Measurements from ENCODE around the gene BEGAIN. TPM values are rescaled to one million over a fixed set of nuclear protein-coding genes. Genes with fewer than 3 reads are reported as not detected.

Gene BEGAIN
- total and polyA plus RNA-seq, 9 of the 15 experiments (the other 6 are each of a cell fraction or from before 2014, with no cell fraction given), result 0.07 to 0.68 (median 0.55) TPM; not detected in 3

DNA sequence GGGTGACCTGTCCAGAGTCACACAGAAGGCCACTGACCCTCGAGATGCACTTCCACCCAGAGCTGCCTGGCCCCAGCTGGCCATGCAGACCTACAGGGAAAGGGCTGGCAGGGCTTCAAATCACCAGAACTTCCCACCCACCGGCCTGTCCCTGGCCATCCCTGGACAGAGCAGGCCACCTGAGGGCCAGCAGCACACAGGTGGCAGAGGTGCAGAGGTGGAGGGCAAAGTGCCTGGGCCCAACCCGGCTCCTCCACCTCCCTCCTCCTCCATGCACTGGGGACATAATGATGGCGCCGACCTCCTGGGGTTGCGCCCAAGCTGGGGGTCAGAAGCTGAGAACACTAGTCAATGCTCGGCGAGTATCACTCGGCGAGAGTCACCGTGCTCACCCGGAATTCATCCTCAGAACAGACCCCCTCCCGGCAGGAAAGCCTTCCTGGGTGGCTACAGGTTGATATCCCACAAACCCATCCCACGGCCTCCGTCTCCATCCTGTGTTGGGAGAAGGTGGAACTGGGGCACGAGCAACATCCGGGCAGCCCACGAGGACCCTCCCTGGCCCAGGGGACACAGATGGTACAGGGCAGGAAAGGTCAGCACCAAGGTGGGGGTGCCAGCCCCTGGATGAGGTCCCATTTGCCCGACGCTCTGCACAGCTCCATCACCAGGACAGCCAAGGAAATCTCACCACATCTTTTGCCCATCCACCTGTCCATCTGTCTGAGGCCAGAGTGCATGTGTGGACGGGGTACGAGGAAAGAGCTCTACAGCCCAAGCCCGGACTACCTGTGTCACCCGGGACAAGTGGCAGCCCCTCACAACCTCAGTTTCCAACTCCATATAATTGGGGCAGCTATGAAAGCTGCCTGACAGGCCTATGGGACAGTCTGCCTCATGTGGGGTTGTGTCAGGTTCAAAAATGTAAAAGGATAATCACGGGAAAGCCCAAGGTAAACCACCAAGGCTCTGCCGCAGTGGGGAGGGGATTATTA is 10.8 kb downstream of the BEGAIN start:
- Histone ChIP-seq H4K20me1 (replicated peaks; ENCODE audit: control insufficient read depth, insufficient read depth, low read length) (peaks cover 8% of the 10 kb centered on the region; the same call in 1 of the 2 replicates), H3K4me3 (no peak overlapping the region), H3K9ac (ENCODE audit: insufficient read depth in 1 of 2, low read depth in 2 of 2, low read length in 2 of 2) (no peak overlapping the region), H3K79me2 (ENCODE audit: control insufficient read depth, insufficient read depth, low read length) (no peaks in the 10 kb centered on the region), H3K9me3 (replicated peaks; ENCODE audit: control insufficient read depth, insufficient read depth, low read depth, low read length) (no peaks in the 10 kb centered on the region), H3K4me1 (replicated peaks in 1 of 2; ENCODE audit: control insufficient read depth in 2 of 2, insufficient read depth in 2 of 2, low read length in 2 of 2) (peaks cover 0 to 19% of the 10 kb centered on the region in 2 experiments; a peak in 2 of 5 replicates), H2AFZ (ENCODE audit: low read depth, low read length) (no peak overlapping the region), H3K27ac (ENCODE audit: extremely low read depth, low read depth, low read length) (no peak overlapping the region), H3K9me1 (ENCODE audit: control insufficient read depth, insufficient read depth, low read length) (no peaks in the 10 kb centered on the region), H3K4me2 (ENCODE audit: insufficient read depth, low read length) (no peak overlapping the region), H3K27me3 (ENCODE audit: control insufficient read depth in 2 of 2, insufficient read depth in 2 of 2, low read length in 2 of 2) (peaks cover 0 to 13% of the 10 kb centered on the region in 2 experiments; a peak in 2 of 5 replicates), H3K36me3 (ENCODE audit: control insufficient read depth, insufficient read depth, low read length) (no peaks in the 10 kb centered on the region)
- CTCF ChIA-PET (ENCODE audit: low intra/inter-chr PET ratio), result interaction anchor here (0.6 kb wide), 1 partner anchor 52 kb away, joined by 3 read pairs; no protein-coding TSS in a partner anchor
- 6% methylated on average over 12 of the region's 26 CpGs for WGBS (ENCODE audit: insufficient coverage, low coverage, missing lambda C conversion rate)
- in situ Hi-C loops (cut with MboI) (no loop called here), intact Hi-C loops (cut with micrococcal nuclease) (no loop called here)
- DNase-seq (ENCODE audit: extremely low read depth in 1 of 4, low spot score in 3 of 4), result no peak
- TF ChIP-seq ZNF583 (CRISPR knock-in tag; IDR thresholded peaks at IDR 0.05), result no peak
- no peak for ATAC-seq
- no TSS peak for BruUV-seq (replicated peaks)
- no peak for FAIRE-seq
- POLR2A ChIA-PET, result interaction anchor here (0.6 to 1.2 kb wide), 4 partner anchors 9 to 40 kb away, joined by 3 to 7 read pairs (median 3); no protein-coding TSS in a partner anchor

- no peak for ATAC-seq
- Histone ChIP-seq H3K4me2 (ENCODE audit: insufficient read depth, low read length) (no peak overlapping the region), H4K20me1 (replicated peaks; ENCODE audit: control insufficient read depth, insufficient read depth, low read length) (peaks cover 5% of the 10 kb centered on the region), H2AFZ (ENCODE audit: low read depth, low read length) (no peak overlapping the region), H3K27ac (ENCODE audit: extremely low read depth, low read depth, low read length) (no peak overlapping the region), H3K27me3 (ENCODE audit: control insufficient read depth in 2 of 2, insufficient read depth in 2 of 2, low read length in 2 of 2) (peaks cover 0 to 22% of the 10 kb centered on the region in 2 experiments; a peak in 3 of 5 replicates), H3K79me2 (ENCODE audit: control insufficient read depth, insufficient read depth, low read length) (no peaks in the 10 kb centered on the region), H3K9ac (ENCODE audit: insufficient read depth in 1 of 2, low read depth in 2 of 2, low read length in 2 of 2) (no peak overlapping the region), H3K4me1 (replicated peaks in 1 of 2; ENCODE audit: control insufficient read depth in 2 of 2, insufficient read depth in 2 of 2, low read length in 2 of 2) (peaks cover 0 to 24% of the 10 kb centered on the region in 2 experiments; a peak in 2 of 5 replicates), H3K36me3 (ENCODE audit: control insufficient read depth, insufficient read depth, low read length) (no peaks in the 10 kb centered on the region), H3K9me3 (replicated peaks; ENCODE audit: control insufficient read depth, insufficient read depth, low read depth, low read length) (no peaks in the 10 kb centered on the region), H3K9me1 (ENCODE audit: control insufficient read depth, insufficient read depth, low read length) (no peaks in the 10 kb centered on the region), H3K4me3 (no peak overlapping the region)
- in situ Hi-C loops (cut with MboI), result no loop called here
- WGBS (ENCODE audit: insufficient coverage, low coverage, missing lambda C conversion rate), result 13% methylated on average over 7 of the region's 11 CpGs
- no peak for DNase-seq (ENCODE audit: extremely low read depth in 1 of 4, low spot score in 3 of 4)
- intact Hi-C loops (cut with micrococcal nuclease), result no loop called here
- ChIA-PET CTCF (ENCODE audit: low intra/inter-chr PET ratio) (interaction anchor here (0.6 kb wide), 1 partner anchor 51 kb away, joined by 3 read pairs; no protein-coding TSS in a partner anchor), POLR2A (interaction anchor here (0.6 to 1.2 kb wide), 2 partner anchors 8 to 10 kb away, joined by 3 to 7 read pairs; no protein-coding TSS in a partner anchor)
- no TSS peak for BruUV-seq (replicated peaks)
- FAIRE-seq, result no peak
- TF ChIP-seq SUPT5H (IDR thresholded peaks at IDR 0.05) (no peak), TAF9B (IDR thresholded peaks at IDR 0.05; ENCODE audit: partially characterized antibody) (no peak), NFIX (CRISPR knock-in tag; IDR thresholded peaks at IDR 0.05; ENCODE audit: low read depth) (no peak), ZC3H4 (CRISPR knock-in tag; IDR thresholded peaks at IDR 0.05; ENCODE audit: borderline replicate concordance) (no peak), SMC3 (conservative IDR thresholded peaks at IDR 0.05; ENCODE audit: insufficient read depth, low read depth, low read length) (no peak), TCF7L2 (IDR thresholded peaks at IDR 0.05; ENCODE audit: low read depth, low read length) (no peak)
- TF ChIP-seq, protein P1, sequence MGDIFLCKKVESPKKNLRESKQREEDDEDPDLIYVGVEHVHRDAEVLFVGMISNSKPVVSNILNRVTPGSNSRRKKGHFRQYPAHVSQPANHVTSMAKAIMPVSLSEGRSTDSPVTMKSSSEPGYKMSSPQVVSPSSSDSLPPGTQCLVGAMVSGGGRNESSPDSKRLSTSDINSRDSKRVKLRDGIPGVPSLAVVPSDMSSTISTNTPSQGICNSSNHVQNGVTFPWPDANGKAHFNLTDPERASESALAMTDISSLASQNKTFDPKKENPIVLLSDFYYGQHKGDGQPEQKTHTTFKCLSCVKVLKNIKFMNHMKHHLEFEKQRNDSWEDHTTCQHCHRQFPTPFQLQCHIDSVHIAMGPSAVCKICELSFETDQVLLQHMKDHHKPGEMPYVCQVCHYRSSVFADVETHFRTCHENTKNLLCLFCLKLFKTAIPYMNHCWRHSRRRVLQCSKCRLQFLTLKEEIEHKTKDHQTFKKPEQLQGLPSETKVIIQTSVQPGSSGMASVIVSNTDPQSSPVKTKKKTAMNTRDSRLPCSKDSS (IDR thresholded peaks at IDR 0.05; ENCODE audit: low read depth, partially characterized antibody), result no peak
- TF ChIP-seq, protein P2, sequence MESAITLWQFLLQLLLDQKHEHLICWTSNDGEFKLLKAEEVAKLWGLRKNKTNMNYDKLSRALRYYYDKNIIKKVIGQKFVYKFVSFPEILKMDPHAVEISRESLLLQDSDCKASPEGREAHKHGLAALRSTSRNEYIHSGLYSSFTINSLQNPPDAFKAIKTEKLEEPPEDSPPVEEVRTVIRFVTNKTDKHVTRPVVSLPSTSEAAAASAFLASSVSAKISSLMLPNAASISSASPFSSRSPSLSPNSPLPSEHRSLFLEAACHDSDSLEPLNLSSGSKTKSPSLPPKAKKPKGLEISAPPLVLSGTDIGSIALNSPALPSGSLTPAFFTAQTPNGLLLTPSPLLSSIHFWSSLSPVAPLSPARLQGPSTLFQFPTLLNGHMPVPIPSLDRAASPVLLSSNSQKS (CRISPR knock-in tag; IDR thresholded peaks at IDR 0.05), result no peak
Observed at GRCh38 chr14:100575266-100575995, 11.8 kb downstream of the BEGAIN start.

Data from K562 (cell line).